AG10803 (cell line): ENCODE results near the gene HMGN3.

Source experiments
- DNase-seq: peaks from one replicate; pipeline ENCODE4 v3.0.0; 2010; ENCODE audit warnings: low read depth
- H3K4me3 ChIP-seq: 2 replicates; pipeline ENCODE4 v1.5.1; 2011; ENCODE audit warnings: mild to moderate bottlenecking, low read length, control low read depth
- TF ChIP-seq, protein P1 (sequence below): conservative IDR thresholded peaks from 2 replicates; pipeline ENCODE4 v1.5.1; 2011; ENCODE audit warnings: mild to moderate bottlenecking, low read length, control low read depth, inconsistent platforms

HMGN3 gene

DNA sequence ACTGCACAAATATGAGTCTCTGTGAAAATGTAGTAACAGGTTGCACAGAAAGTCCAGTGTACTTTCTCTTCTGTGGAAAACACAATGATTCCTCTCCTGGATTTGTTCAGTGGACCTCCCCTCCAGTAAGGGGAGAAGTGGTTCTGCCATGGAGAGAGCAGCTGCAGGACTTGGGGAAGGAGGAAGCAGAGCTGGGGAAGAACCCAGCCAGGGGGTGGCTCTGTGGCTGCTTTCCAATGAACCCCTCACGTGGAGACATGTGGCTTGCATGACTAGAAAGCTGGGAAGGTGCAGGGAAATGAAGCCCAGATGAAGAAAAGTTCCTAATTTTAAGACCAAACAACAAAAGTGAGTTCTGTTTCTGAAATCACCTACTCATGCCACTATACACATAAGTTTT, 31.9 kb downstream of the HMGN3 start:
- TF ChIP-seq, protein P1, sequence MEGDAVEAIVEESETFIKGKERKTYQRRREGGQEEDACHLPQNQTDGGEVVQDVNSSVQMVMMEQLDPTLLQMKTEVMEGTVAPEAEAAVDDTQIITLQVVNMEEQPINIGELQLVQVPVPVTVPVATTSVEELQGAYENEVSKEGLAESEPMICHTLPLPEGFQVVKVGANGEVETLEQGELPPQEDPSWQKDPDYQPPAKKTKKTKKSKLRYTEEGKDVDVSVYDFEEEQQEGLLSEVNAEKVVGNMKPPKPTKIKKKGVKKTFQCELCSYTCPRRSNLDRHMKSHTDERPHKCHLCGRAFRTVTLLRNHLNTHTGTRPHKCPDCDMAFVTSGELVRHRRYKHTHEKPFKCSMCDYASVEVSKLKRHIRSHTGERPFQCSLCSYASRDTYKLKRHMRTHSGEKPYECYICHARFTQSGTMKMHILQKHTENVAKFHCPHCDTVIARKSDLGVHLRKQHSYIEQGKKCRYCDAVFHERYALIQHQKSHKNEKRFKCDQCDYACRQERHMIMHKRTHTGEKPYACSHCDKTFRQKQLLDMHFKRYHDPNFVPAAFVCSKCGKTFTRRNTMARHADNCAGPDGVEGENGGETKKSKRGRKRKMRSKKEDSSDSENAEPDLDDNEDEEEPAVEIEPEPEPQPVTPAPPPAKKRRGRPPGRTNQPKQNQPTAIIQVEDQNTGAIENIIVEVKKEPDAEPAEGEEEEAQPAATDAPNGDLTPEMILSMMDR, result no peak
- no peak overlapping the region for H3K4me3 ChIP-seq

GRCh38 chr6:79201983-79202382, 32.5 kb downstream of the HMGN3 start:
- DNase-seq, result no peak
- no peak overlapping the region for H3K4me3 ChIP-seq
- TF ChIP-seq, protein P1, result no peak

More for the DNA sequence above, 31.9 kb downstream of the HMGN3 start:
- no peak for DNase-seq

- TF ChIP-seq, protein P1, result no peak
- DNase-seq, result no peak
- H3K4me3 ChIP-seq, result no peak overlapping the region
Observed at GRCh38 chr6:79201143-79201542, 33.3 kb downstream of the HMGN3 start.

GRCh38 chr6:79196912-79197311, 37.6 kb downstream of the HMGN3 start:
- TF ChIP-seq, protein P1, result no peak
- no peak for DNase-seq
- H3K4me3 ChIP-seq, result no peak overlapping the region

GRCh38 chr6:79193971-79194370, 40.5 kb downstream of the HMGN3 start:
- TF ChIP-seq, protein P1, result no peak
- no peak overlapping the region for H3K4me3 ChIP-seq
- DNase-seq, result no peak

- DNase-seq, result no peak
- TF ChIP-seq, protein P1, result no peak
- H3K4me3 ChIP-seq, result no peak overlapping the region
Observed at GRCh38 chr6:79189760-79190350, 44.6 kb downstream of the HMGN3 start.

DNA sequence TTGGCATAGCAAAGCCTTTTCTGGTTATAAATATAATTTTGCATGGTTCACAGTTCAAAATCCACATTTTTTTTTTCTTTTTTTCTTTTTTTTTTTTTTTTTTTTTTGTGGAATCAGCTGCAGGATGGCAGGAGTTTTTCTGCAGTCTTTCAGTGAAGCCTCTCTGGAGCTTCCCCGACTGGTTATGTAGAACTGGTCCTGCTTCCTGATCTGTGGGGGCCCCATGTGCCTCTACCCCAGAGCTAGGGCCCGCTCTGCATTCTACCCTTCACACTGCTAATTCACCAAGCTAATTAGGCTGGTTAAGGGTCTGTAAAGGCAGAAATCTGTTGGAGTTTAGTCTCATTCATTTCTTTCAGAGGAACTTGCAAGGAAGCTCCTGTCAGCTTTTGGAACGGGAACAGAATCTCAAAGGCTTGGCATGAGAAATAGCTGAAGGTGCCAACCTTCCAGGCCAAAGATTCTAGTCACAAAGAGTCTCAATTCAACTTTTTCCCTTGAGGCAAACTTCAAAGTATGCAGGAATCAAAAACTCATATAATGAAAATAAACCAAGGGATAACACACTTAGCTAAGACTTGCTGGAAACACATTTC, 45.5 kb downstream of the HMGN3 start:
- no peak overlapping the region for H3K4me3 ChIP-seq
- TF ChIP-seq, protein P1, result no peak
- no peak for DNase-seq
